ENCODE results near the gene LARGE2. TPM values are rescaled to one million over a fixed set of nuclear protein-coding genes. Genes with fewer than 3 reads are reported as not detected.

Gene LARGE2
- total RNA-seq = 10 to 100 TPM; 28.5 to 35.2 TPM
- polyA plus RNA-seq (2013, experiment 1 of 2) = 15.0 TPM
- polyA plus RNA-seq (2013, experiment 2 of 2) = 6.5 TPM
- long read RNA-seq, experiment 1, partial matches to known transcripts = 4 of 12 reads
- long read RNA-seq, experiment 1, other reads (novel, unspliced or antisense) = 5 of 12 reads
- long read RNA-seq, experiment 2, transcript LARGE2-201 (13 exons, 2,522 nt) = minor isoform, 7 of 77 reads
- long read RNA-seq, experiment 2, transcript LARGE2-202 (14 exons, 2,516 nt) = major isoform, 18 of 77 reads
- long read RNA-seq, experiment 2, partial matches to known transcripts = 9 of 77 reads
- long read RNA-seq, experiment 2, other reads (novel, unspliced or antisense) = 43 of 77 reads
- long read RNA-seq, experiment 3, partial matches to known transcripts = 2 of 7 reads
- long read RNA-seq, experiment 3, other reads (novel, unspliced or antisense) = 4 of 7 reads
- long read RNA-seq, experiment 4, partial matches to known transcripts = 1 of 1 reads
- long read RNA-seq, experiment 4, other reads (novel, unspliced or antisense) = 0 of 1 reads

DNA sequence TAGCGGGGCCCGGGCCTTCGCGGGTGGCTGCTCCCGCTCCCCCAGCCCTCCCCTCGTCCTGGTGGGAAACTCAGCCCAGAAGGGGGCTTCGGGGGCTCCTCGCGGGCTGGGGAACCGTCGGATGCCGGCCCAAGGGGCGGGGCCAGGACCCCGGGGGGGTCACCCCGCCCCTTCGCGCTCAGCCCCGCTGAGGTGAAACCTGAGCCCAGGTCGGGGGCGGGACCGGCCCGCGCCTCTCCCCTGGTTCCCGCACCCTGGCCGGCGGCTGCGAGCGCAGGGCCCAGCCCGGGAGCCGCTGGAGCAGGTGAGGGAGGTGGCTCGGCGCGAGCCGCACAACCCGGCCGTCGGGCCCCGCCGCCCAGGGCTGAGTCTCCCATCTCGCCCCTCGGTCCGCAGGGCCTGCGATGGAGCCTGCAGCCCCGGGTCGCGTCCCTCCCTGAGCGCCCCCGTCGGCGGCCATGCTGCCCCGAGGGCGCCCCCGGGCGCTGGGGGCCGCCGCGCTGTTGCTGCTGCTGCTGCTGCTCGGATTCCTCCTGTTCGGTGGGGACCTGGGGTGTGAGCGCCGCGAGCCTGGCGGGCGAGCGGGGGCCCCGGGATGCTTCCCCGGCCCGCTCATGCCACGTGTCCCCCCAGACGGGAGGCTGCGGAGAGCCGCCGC, at the start of gene LARGE2:
Gene LARGE2 (plus strand): TSS at position 232 of the 658 bp plus-strand sequence. CDS start 227 bp downstream, at position 459.
- Mint-ChIP-seq H3K27me3 (ENCODE audit: insufficient read depth) (peaks cover 21% of the 10 kb centered on the region), H3K4me3 (peak within 1 kb of the TSS; percentile 67), H3K4me1 (peaks cover 25% of the 10 kb centered on the region), H3K9me3 (no peaks in the 10 kb centered on the region), H3K27ac (peak within 1 kb of the TSS; percentile 75), H3K36me3 (ENCODE audit: low read depth) (peaks cover 2% of the 10 kb centered on the region)
- WGBS, 2 experiments (ENCODE audit: insufficient coverage in 1 of 2, insufficient read length in 1 of 2) = 0 to 1% methylated on average over 22 to 73 of the region's 73 CpGs
- Histone ChIP-seq H3K27me3 (ENCODE audit: control insufficient read depth, insufficient read depth, low read length, poor library complexity, severe bottlenecking) (peaks cover 35% of the 10 kb centered on the region), H3K9ac (ENCODE audit: extremely low read depth, low read length, poor library complexity, severe bottlenecking) (peak within 1 kb of the TSS; percentile 53), H3K27ac (ENCODE audit: low read depth, low read length) (no peak within 1 kb of the TSS), H3K4me3 (ENCODE audit: low read length) (peak within 1 kb of the TSS; percentile 64), H3K9me3 (ENCODE audit: control insufficient read depth, low read length) (no peaks in the 10 kb centered on the region), H3K36me3 (ENCODE audit: control insufficient read depth, insufficient read depth, low read length) (no peaks in the 10 kb centered on the region), H3K4me1 (ENCODE audit: control insufficient read depth, insufficient read depth, low read length) (peaks cover 2% of the 10 kb centered on the region)
- TF ChIP-seq, protein P1, sequence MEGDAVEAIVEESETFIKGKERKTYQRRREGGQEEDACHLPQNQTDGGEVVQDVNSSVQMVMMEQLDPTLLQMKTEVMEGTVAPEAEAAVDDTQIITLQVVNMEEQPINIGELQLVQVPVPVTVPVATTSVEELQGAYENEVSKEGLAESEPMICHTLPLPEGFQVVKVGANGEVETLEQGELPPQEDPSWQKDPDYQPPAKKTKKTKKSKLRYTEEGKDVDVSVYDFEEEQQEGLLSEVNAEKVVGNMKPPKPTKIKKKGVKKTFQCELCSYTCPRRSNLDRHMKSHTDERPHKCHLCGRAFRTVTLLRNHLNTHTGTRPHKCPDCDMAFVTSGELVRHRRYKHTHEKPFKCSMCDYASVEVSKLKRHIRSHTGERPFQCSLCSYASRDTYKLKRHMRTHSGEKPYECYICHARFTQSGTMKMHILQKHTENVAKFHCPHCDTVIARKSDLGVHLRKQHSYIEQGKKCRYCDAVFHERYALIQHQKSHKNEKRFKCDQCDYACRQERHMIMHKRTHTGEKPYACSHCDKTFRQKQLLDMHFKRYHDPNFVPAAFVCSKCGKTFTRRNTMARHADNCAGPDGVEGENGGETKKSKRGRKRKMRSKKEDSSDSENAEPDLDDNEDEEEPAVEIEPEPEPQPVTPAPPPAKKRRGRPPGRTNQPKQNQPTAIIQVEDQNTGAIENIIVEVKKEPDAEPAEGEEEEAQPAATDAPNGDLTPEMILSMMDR (conservative IDR thresholded peaks at IDR 0.05) = no peak
- peak; percentile 93 for DNase-seq

DNA sequence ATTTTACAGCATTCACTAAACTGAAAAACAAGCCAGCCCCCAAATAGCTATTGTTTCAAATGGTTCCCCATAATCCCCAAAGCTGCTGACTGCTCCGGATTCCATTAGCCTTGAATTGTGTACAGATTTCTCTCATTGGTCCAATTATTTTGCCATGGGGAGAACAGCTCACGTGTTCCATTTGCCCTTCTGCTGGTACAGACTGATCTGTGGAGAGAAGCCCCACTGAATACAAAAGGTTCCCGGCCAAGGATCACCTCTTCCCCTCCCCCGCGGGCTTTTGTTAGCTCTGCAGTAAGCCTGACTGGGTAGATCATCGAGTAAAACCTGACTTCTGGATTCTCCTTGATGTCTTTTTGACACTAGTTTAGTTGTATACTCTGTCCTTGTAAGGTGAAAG, 46.1 kb upstream of the LARGE2 start:
- H3K27me3 ChIP-seq (ENCODE audit: control insufficient read depth, insufficient read depth, low read length, poor library complexity, severe bottlenecking) = no peaks in the 10 kb centered on the region
- peaks cover 5% of the 10 kb centered on the region for H3K4me1 ChIP-seq (ENCODE audit: control insufficient read depth, insufficient read depth, low read length)
- H3K27ac ChIP-seq (ENCODE audit: low read depth, low read length) = no peak overlapping the region
- 49 to 58% methylated on average over 5 to 6 of the region's 6 CpGs for WGBS, 2 experiments (ENCODE audit: insufficient coverage in 1 of 2, insufficient read length in 1 of 2)
- Mint-ChIP-seq H3K9me3 (no peaks in the 10 kb centered on the region), H3K27ac (no peak overlapping the region), H3K4me1 (peaks cover 13% of the 10 kb centered on the region), H3K36me3 (ENCODE audit: low read depth) (peaks cover 11% of the 10 kb centered on the region), H3K4me3 (no peak overlapping the region), H3K27me3 (ENCODE audit: insufficient read depth) (no peaks in the 10 kb centered on the region)
- TF ChIP-seq, protein P1 (conservative IDR thresholded peaks at IDR 0.05) = no peak
- no peaks in the 10 kb centered on the region for H3K9me3 ChIP-seq (ENCODE audit: control insufficient read depth, low read length)
- H3K4me3 ChIP-seq (ENCODE audit: low read length) = no peak overlapping the region
- DNase-seq = no peak
- no peak overlapping the region for H3K9ac ChIP-seq (ENCODE audit: extremely low read depth, low read length, poor library complexity, severe bottlenecking)
- peaks cover 52% of the 10 kb centered on the region for H3K36me3 ChIP-seq (ENCODE audit: control insufficient read depth, insufficient read depth, low read length)

DNA sequence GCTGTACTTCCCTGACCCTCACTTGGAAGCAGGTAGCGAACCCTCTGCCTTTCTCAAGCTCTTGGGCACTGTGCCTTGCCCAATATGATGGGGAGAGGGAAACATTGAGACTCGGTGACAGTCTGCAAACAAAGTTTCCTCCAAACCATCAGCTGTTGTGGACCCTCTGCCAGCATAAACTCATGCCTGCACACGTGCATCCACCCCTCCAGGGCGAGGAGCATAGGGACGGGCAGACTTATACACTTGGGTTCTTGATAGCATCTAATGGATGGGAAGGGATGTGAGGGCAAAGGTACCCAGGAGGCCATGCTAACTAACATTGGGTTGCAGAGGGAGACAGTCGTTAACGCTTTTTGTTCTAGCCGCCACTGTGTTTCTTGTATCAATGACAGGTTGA, 45.2 kb upstream of the LARGE2 start:
- no peaks in the 10 kb centered on the region for H3K9me3 ChIP-seq (ENCODE audit: control insufficient read depth, low read length)
- peaks cover 5% of the 10 kb centered on the region for H3K4me1 ChIP-seq (ENCODE audit: control insufficient read depth, insufficient read depth, low read length)
- Mint-ChIP-seq H3K9me3 (no peaks in the 10 kb centered on the region), H3K4me3 (no peak overlapping the region), H3K4me1 (peaks cover 13% of the 10 kb centered on the region), H3K27ac (no peak overlapping the region), H3K36me3 (ENCODE audit: low read depth) (peaks cover 10% of the 10 kb centered on the region), H3K27me3 (ENCODE audit: insufficient read depth) (no peaks in the 10 kb centered on the region)
- H3K27ac ChIP-seq (ENCODE audit: low read depth, low read length) = no peak overlapping the region
- TF ChIP-seq, protein P1 (conservative IDR thresholded peaks at IDR 0.05) = no peak
- H3K9ac ChIP-seq (ENCODE audit: extremely low read depth, low read length, poor library complexity, severe bottlenecking) = no peak overlapping the region
- no peaks in the 10 kb centered on the region for H3K27me3 ChIP-seq (ENCODE audit: control insufficient read depth, insufficient read depth, low read length, poor library complexity, severe bottlenecking)
- WGBS, 2 experiments (ENCODE audit: insufficient coverage in 1 of 2, insufficient read length in 1 of 2) = 95 to 98% methylated on average over 6 to 8 of the region's 8 CpGs
- H3K36me3 ChIP-seq (ENCODE audit: control insufficient read depth, insufficient read depth, low read length) = peaks cover 48% of the 10 kb centered on the region
- DNase-seq = no peak
- no peak overlapping the region for H3K4me3 ChIP-seq (ENCODE audit: low read length)
